ENCODE results near the gene RBMS3. TPM values are rescaled to one million over a fixed set of nuclear protein-coding genes. Genes with fewer than 3 reads are reported as not detected.

RBMS3 gene
- total RNA-seq, 1 experiment from 2014 or later = 5.9 TPM

DNA sequence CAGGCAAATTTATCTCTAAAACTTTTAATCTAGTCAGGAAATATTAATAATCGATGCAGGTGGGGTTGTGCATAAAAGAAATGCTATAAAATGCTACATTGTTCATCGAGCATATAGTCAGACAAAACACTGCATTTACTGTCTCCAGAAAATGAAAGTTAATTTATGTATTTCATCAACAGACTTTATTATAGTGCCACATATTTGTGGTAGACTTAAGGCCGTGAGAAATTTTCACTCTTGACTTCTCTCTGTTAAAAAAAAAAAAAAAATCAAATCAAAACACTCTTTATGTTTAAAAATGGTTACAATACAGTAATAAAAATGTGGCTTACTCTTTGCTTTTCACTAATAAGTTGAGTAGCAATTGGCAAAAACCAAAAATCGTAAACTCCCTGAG lies 67.4 kb downstream of the RBMS3 start:
- POLR2A ChIA-PET (ENCODE audit: low non-redundant PET) = no interaction called here
- CTCF ChIA-PET = no interaction called here
- H3K4me1 ChIP-seq (ENCODE audit: insufficient read depth, low read length, poor library complexity, severe bottlenecking) = peaks cover 27% of the 10 kb centered on the region
- intact Hi-C loops (cut with micrococcal nuclease; ENCODE audit: unreplicated experiment) = loop anchor here (10.0 kb wide), 1 partner anchor 166 kb away; no protein-coding TSS in a partner anchor
- no peaks in the 10 kb centered on the region for H3K36me3 ChIP-seq (ENCODE audit: insufficient read depth, low read length, poor library complexity, severe bottlenecking)
- BruUV-seq (replicated peaks) = no TSS peak
- H3K4me3 ChIP-seq (ENCODE audit: low read depth, low read length, poor library complexity, severe bottlenecking) = no peak overlapping the region
- H3K27me3 ChIP-seq (replicated peaks; ENCODE audit: insufficient read depth, low read depth, low read length, poor library complexity) = peaks cover 20% of the 10 kb centered on the region
- DNase-seq (ENCODE audit: low spot score) = no peak
- H3K27ac ChIP-seq (ENCODE audit: low read depth, low read length, poor library complexity, severe bottlenecking) = no peak overlapping the region
- no peaks in the 10 kb centered on the region for H3K9me3 ChIP-seq (ENCODE audit: low read depth, low read length, poor library complexity, severe bottlenecking)
- TF ChIP-seq EZH2 (IDR thresholded peaks at IDR 0.05; ENCODE audit: borderline replicate concordance, low read depth, low read length, poor library complexity, severe bottlenecking) = no peak
- TF ChIP-seq, protein P1, sequence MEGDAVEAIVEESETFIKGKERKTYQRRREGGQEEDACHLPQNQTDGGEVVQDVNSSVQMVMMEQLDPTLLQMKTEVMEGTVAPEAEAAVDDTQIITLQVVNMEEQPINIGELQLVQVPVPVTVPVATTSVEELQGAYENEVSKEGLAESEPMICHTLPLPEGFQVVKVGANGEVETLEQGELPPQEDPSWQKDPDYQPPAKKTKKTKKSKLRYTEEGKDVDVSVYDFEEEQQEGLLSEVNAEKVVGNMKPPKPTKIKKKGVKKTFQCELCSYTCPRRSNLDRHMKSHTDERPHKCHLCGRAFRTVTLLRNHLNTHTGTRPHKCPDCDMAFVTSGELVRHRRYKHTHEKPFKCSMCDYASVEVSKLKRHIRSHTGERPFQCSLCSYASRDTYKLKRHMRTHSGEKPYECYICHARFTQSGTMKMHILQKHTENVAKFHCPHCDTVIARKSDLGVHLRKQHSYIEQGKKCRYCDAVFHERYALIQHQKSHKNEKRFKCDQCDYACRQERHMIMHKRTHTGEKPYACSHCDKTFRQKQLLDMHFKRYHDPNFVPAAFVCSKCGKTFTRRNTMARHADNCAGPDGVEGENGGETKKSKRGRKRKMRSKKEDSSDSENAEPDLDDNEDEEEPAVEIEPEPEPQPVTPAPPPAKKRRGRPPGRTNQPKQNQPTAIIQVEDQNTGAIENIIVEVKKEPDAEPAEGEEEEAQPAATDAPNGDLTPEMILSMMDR (conservative IDR thresholded peaks at IDR 0.05; ENCODE audit: low read depth, low read length) = no peak

DNA sequence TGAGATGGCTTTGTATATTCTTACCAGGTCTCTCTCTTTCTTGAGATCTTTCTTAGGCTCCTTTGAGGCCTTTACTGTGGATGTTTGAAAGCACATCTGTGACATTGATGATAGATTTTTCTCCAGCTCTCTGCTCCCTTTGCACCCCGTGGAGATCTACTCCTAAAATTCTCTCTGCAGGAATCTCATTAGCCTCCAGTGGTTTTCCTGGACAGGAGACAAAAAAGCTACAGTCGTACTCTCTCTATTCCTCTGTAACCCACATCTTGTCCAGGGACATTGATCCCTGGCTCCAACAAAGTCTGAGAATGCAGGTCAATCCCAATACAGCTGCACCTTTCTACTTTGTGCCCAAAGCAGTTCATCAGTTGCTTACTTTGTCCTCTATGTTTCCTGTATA lies 68.2 kb downstream of the RBMS3 start:
- Histone ChIP-seq H3K9me3 (ENCODE audit: low read depth, low read length, poor library complexity, severe bottlenecking) (no peaks in the 10 kb centered on the region), H3K4me3 (ENCODE audit: low read depth, low read length, poor library complexity, severe bottlenecking) (no peak overlapping the region), H3K27ac (ENCODE audit: low read depth, low read length, poor library complexity, severe bottlenecking) (no peak overlapping the region), H3K36me3 (ENCODE audit: insufficient read depth, low read length, poor library complexity, severe bottlenecking) (no peaks in the 10 kb centered on the region), H3K27me3 (replicated peaks; ENCODE audit: insufficient read depth, low read depth, low read length, poor library complexity) (peaks cover 19% of the 10 kb centered on the region), H3K4me1 (ENCODE audit: insufficient read depth, low read length, poor library complexity, severe bottlenecking) (peaks cover 27% of the 10 kb centered on the region)
- ChIA-PET CTCF (no interaction called here), POLR2A (ENCODE audit: low non-redundant PET) (no interaction called here)
- no peak for TF ChIP-seq EZH2 (IDR thresholded peaks at IDR 0.05; ENCODE audit: borderline replicate concordance, low read depth, low read length, poor library complexity, severe bottlenecking)
- TF ChIP-seq, protein P1 (conservative IDR thresholded peaks at IDR 0.05; ENCODE audit: low read depth, low read length) = no peak
- DNase-seq (ENCODE audit: low spot score) = peak; percentile 41
- no TSS peak for BruUV-seq (replicated peaks)
- intact Hi-C loops (cut with micrococcal nuclease; ENCODE audit: unreplicated experiment) = loop anchor here (10.0 kb wide), 1 partner anchor 166 kb away; no protein-coding TSS in a partner anchor

DNA sequence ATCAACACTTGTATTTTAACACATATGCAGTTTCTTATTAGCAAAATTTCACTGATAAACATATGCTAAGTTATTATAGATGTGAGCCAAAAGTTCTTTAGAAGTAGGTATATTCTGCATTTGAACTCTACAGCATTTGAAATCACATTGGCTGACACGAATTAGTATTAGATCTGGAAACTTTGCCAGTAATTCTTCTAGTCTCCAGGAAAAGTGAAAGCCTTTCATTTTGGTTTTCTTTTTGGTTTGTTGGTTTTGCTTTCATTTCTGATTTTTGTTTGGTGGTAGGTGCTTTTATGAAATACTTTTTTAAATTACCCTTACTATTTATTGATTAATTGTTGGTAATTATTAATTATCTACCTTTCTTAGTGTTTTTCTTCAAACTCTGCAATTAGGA lies 72.9 kb downstream of the RBMS3 start:
- Histone ChIP-seq H3K9me3 (ENCODE audit: low read depth, low read length, poor library complexity, severe bottlenecking) (no peaks in the 10 kb centered on the region), H3K27ac (ENCODE audit: low read depth, low read length, poor library complexity, severe bottlenecking) (no peak overlapping the region), H3K36me3 (ENCODE audit: insufficient read depth, low read length, poor library complexity, severe bottlenecking) (no peaks in the 10 kb centered on the region), H3K4me1 (ENCODE audit: insufficient read depth, low read length, poor library complexity, severe bottlenecking) (peaks cover 8% of the 10 kb centered on the region), H3K4me3 (ENCODE audit: low read depth, low read length, poor library complexity, severe bottlenecking) (no peak overlapping the region), H3K27me3 (replicated peaks; ENCODE audit: insufficient read depth, low read depth, low read length, poor library complexity) (no peaks in the 10 kb centered on the region)
- no TSS peak for BruUV-seq (replicated peaks)
- TF ChIP-seq EZH2 (IDR thresholded peaks at IDR 0.05; ENCODE audit: borderline replicate concordance, low read depth, low read length, poor library complexity, severe bottlenecking) = no peak
- TF ChIP-seq, protein P1 (conservative IDR thresholded peaks at IDR 0.05; ENCODE audit: low read depth, low read length) = no peak
- ChIA-PET POLR2A (ENCODE audit: low non-redundant PET) (no interaction called here), CTCF (no interaction called here)
- intact Hi-C loops (cut with micrococcal nuclease; ENCODE audit: unreplicated experiment) = no loop called here
- no peak for DNase-seq (ENCODE audit: low spot score)

Data from A673 (cell line).